Mucosa of rectum (tissue), 2 donors: ENCODE measurements around the gene UPF2.
"Not testable (repeated sequence)": the region's sequence is repeated elsewhere in the genome, so short reads cannot be mapped to it uniquely, and the experiment has no call there.

ENCODE experiments used
- H3K27ac ChIP-seq, 2 donors: one replicate each; pipeline ENCODE4 v1.7.0; 2013; ENCODE audit warnings: inconsistent platforms in 2 of 2, low read depth in 2 of 2, low read length in 2 of 2
- H3K27me3 ChIP-seq, 2 donors: one replicate each; pipeline ENCODE4 v1.7.0; 2013; ENCODE audit warnings: low read length in 2 of 2; ENCODE audit not compliant: control insufficient read depth in 2 of 2, insufficient read depth in 2 of 2
- H3K36me3 ChIP-seq, 2 donors: one replicate each; pipeline ENCODE4 v1.7.0; 2013; ENCODE audit warnings: low read length in 2 of 2; ENCODE audit not compliant: control insufficient read depth in 2 of 2, insufficient read depth in 2 of 2
- H3K4me1 ChIP-seq, 2 donors: one replicate each; pipeline ENCODE4 v1.7.0; 2013; ENCODE audit warnings: low read length in 2 of 2, mild to moderate bottlenecking in 1 of 2; ENCODE audit not compliant: control insufficient read depth in 2 of 2, insufficient read depth in 2 of 2
- H3K4me3 ChIP-seq, 2 donors: one replicate each; pipeline ENCODE4 v1.7.0; 2013; ENCODE audit warnings: low read length in 2 of 2
- H3K9ac ChIP-seq, 2 donors: one replicate each; pipeline ENCODE4 v1.7.0; 2013; ENCODE audit warnings: low read length in 2 of 2, low read depth in 1 of 2, mild to moderate bottlenecking in 1 of 2
- H3K9me3 ChIP-seq, 2 donors: one replicate each; pipeline ENCODE4 v1.7.0; 2013; ENCODE audit warnings: low read length in 2 of 2; ENCODE audit not compliant: control insufficient read depth in 2 of 2
- donor health status: healthy.
- donor health status: Normal muscosa, but diverticular disease.

UPF2 gene, protein sequence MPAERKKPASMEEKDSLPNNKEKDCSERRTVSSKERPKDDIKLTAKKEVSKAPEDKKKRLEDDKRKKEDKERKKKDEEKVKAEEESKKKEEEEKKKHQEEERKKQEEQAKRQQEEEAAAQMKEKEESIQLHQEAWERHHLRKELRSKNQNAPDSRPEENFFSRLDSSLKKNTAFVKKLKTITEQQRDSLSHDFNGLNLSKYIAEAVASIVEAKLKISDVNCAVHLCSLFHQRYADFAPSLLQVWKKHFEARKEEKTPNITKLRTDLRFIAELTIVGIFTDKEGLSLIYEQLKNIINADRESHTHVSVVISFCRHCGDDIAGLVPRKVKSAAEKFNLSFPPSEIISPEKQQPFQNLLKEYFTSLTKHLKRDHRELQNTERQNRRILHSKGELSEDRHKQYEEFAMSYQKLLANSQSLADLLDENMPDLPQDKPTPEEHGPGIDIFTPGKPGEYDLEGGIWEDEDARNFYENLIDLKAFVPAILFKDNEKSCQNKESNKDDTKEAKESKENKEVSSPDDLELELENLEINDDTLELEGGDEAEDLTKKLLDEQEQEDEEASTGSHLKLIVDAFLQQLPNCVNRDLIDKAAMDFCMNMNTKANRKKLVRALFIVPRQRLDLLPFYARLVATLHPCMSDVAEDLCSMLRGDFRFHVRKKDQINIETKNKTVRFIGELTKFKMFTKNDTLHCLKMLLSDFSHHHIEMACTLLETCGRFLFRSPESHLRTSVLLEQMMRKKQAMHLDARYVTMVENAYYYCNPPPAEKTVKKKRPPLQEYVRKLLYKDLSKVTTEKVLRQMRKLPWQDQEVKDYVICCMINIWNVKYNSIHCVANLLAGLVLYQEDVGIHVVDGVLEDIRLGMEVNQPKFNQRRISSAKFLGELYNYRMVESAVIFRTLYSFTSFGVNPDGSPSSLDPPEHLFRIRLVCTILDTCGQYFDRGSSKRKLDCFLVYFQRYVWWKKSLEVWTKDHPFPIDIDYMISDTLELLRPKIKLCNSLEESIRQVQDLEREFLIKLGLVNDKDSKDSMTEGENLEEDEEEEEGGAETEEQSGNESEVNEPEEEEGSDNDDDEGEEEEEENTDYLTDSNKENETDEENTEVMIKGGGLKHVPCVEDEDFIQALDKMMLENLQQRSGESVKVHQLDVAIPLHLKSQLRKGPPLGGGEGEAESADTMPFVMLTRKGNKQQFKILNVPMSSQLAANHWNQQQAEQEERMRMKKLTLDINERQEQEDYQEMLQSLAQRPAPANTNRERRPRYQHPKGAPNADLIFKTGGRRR

DNA sequence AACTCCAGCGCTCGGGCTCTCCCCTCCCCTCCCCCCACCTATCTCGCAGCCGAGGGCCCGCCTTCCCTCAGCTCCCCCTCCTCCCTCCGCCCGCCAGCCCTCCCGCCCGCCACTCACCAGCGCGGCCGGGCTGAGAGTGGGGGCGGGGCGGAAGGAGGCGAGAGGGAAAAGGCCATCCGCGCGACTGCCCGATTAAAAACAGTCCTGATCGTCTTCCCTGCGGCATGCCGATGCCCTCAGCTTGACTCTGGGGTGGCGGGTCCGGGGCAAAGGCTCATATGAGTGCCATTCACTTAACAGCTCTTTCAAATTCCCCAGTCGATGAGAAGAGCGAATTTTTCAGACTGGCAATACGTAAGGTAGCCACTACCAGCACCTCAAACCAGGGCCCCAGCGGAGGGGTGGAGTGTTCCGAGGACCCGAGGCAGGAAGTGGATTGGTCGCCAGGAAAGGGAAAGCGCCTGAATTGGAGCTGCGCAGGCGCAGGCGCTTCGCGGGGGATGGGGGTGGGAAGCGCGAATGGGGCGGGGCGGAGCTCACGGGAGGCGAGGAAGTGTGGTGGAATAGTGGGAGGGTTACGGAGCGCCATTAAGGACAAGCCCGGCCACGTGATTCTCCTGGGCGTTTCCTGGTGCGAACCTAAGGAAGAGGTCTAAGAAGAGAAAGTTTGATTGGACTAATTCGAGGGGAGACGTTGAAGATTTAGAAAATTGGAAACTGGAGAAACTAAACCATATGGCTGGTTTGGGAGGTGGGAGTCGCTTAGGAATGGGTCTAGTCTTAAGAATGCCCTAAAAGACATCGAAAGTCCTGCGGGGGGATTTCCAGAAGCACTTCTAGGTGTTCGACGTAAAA, at the start of gene UPF2:
Gene UPF2, minus strand, starts transcription at position 13 of the 855 bp plus-strand sequence. CDS start 7,386 bp downstream, outside the sequence.
- Histone ChIP-seq H3K27ac (peak within 1 kb of the TSS; percentile 93 to 98), H3K36me3 (no peaks in the 10 kb centered on the region), H3K4me3 (peak within 1 kb of the TSS; percentile 87 to 99), H3K27me3 (no peaks in the 10 kb centered on the region), H3K9me3 (no peaks in the 10 kb centered on the region), H3K9ac (peak within 1 kb of the TSS; percentile 88 to 96), H3K4me1 (peaks cover 8% of the 10 kb centered on the region in 2 donors)

DNA sequence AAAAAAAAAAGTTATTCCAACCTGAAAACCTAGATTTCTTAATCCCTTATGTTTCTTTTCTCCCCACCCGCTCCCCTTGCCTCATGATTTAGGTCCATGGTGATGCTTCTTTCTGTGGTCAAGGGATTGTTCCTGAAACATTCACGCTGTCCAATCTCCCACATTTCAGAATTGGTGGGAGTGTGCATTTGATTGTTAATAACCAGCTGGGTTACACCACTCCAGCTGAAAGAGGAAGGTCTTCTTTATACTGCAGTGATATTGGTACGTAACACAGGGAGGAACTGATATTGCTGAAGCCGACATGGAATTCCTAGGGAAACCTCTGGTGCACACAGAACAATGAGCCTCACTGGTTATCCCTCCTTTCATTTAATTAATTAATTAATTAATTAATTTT, 48.8 kb upstream of the UPF2 start:
- peaks cover 34 to 53% of the 10 kb centered on the region in 2 donors for H3K36me3 ChIP-seq
- H3K4me3 ChIP-seq: no peak overlapping the region
- no peak overlapping the region for H3K9ac ChIP-seq
- H3K27me3 ChIP-seq: no peaks in the 10 kb centered on the region
- no peak overlapping the region for H3K27ac ChIP-seq
- no peaks in the 10 kb centered on the region for H3K4me1 ChIP-seq
- H3K9me3 ChIP-seq: no peaks in the 10 kb centered on the region

DNA sequence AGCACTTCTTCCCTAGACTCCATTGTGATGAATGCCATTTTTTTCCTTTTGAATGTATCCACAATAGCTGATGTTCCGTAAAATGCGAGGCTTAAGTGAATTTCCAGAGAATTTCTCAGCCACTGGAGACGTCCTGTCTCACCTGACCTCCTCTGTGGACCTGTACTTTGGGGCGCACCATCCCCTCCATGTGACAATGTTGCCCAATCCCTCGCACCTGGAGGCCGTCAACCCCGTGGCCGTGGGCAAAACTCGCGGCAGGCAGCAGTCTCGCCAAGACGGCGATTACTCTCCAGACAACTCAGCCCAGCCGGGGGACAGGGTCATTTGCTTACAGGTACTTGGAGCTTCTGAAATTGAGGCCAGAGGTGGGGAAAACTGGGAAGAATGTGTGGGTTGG, 46.3 kb upstream of the UPF2 start:
- H3K9ac ChIP-seq: no peak overlapping the region
- H3K9me3 ChIP-seq: no peaks in the 10 kb centered on the region
- peaks cover 30 to 50% of the 10 kb centered on the region in 2 donors for H3K36me3 ChIP-seq

DNA sequence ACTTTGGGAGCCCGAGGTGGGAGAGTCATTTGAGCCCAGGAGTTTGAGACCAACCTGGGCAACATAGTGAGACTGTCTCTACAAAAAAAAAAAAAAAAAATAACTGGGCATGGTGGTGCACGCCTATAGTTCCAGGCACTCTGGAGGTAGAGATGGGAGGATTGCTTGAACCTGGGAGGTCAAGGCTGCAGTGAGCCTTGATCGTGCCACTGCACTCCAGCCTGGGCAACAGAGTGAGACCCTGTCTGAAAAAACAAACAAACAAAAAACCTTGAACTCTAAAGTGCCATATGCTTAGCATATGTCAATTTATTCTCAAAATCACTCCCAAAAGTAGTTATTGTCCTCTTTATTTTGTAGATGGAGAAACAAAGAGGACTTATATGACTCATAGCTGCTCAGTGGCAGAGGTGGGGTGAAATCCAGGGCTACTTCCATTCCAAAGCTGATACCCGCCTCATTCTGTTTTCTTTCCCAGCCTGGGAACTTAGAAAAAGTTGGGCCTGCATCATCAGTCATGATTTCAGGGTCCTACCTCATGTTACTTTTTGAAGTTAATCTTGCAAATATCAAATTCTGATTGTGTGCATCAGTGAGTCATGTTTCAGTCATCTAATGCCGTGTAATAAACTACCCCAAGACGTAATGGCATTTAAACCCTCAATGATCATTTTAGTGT, 39.4 kb upstream of the UPF2 start:
- Histone ChIP-seq H3K36me3 (peaks cover 7 to 15% of the 10 kb centered on the region in 2 donors), H3K27ac (no peak overlapping the region)

More for the DNA sequence above, 46.3 kb upstream of the UPF2 start:
- no peaks in the 10 kb centered on the region for H3K4me1 ChIP-seq
- no peak overlapping the region for H3K27ac ChIP-seq
- no peaks in the 10 kb centered on the region for H3K27me3 ChIP-seq
- H3K4me3 ChIP-seq: no peak overlapping the region

DNA sequence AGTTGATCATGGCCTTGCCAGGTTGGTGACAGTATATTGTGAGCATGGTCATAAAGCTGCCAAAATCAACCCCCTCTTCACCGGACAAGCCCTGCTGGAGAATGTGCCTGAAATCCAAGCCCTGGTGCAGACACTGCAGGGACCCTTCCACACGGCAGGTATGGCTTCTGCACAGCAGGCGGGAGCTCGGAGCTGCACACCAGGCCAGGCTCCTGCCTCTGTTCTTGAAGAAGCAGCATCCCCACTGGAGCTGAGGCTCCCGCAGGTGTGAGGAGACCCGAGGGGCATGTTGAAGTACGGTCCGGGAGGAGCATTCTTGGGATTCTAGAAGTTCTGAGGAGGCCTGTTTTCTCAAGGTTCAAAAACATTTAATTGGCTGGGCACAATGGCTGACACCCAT, 38.9 kb upstream of the UPF2 start:
- no peak overlapping the region for H3K4me3 ChIP-seq
- no peaks in the 10 kb centered on the region for H3K4me1 ChIP-seq
- no peak overlapping the region for H3K9ac ChIP-seq
- H3K27ac ChIP-seq: no peak overlapping the region
- no peaks in the 10 kb centered on the region for H3K9me3 ChIP-seq
- peaks cover 3 to 12% of the 10 kb centered on the region in 2 donors for H3K36me3 ChIP-seq
- H3K27me3 ChIP-seq: no peaks in the 10 kb centered on the region

More for the DNA sequence above, 39.4 kb upstream of the UPF2 start:
- H3K27me3 ChIP-seq: no peaks in the 10 kb centered on the region
- H3K9ac ChIP-seq: no peak overlapping the region
- no peaks in the 10 kb centered on the region for H3K9me3 ChIP-seq
- no peak overlapping the region for H3K4me3 ChIP-seq
- no peaks in the 10 kb centered on the region for H3K4me1 ChIP-seq

DNA sequence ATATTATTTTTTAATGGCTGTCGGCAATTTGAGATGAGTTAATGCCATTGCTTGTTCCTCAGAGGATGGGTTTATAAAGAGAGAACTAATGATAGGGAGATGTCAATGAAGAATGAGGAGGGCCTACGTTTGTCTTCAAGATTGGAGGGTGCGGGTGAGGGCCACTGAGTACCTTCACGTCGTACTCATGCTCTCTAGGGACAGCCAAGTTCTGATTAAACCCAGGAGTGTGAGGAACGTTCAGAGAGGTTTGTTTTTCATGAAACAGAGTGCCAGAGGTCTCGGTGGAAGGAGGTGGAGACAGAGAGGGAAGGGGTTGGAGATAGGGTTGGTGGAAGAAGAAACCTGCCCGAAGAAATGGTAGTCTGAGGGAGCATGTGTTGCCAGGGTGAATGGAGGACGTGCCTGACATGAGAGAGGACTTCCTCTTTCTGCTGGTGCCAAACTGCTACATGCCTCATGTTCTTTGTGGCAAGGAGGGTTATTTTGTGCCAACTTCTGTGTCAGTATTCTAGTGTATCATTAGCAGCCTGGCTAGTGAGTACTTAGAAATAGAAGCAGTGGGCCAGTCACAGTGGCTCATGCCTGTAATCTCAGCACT, 35.1 kb upstream of the UPF2 start:
- H3K27me3 ChIP-seq: no peaks in the 10 kb centered on the region
- H3K27ac ChIP-seq: no peak overlapping the region
- H3K4me3 ChIP-seq: no peak overlapping the region
- peaks cover 3 to 5% of the 10 kb centered on the region in 2 donors for H3K36me3 ChIP-seq
- no peaks in the 10 kb centered on the region for H3K4me1 ChIP-seq
- no peak overlapping the region for H3K9ac ChIP-seq
- no peaks in the 10 kb centered on the region for H3K9me3 ChIP-seq

DNA sequence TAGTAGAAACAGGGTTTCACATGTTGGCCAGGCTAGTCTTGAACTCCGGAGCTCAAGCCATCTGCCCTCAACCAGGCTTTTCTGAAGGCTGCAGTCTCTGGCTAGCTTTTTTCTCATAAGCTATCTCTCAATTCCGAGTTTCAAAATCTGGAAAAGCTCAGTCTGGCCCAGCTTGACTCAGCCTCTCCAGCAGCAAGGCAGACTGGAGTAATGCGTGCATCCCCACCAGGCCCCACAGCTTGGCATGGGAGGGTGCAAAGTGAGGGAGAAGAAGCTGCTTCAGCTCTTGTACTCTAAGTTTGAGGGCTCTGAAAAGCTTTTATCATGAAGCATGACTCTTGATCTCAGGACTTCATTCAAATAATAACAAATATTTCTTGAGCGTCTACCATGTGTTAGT, 30.9 kb upstream of the UPF2 start:
- no peak overlapping the region for H3K9ac ChIP-seq
- no peaks in the 10 kb centered on the region for H3K9me3 ChIP-seq
- H3K4me1 ChIP-seq: peaks cover 0 to 4% of the 10 kb centered on the region in 2 donors
- H3K27me3 ChIP-seq: no peaks in the 10 kb centered on the region
- no peak overlapping the region for H3K27ac ChIP-seq
- H3K4me3 ChIP-seq: no peak overlapping the region
- H3K36me3 ChIP-seq: no peaks in the 10 kb centered on the region

DNA sequence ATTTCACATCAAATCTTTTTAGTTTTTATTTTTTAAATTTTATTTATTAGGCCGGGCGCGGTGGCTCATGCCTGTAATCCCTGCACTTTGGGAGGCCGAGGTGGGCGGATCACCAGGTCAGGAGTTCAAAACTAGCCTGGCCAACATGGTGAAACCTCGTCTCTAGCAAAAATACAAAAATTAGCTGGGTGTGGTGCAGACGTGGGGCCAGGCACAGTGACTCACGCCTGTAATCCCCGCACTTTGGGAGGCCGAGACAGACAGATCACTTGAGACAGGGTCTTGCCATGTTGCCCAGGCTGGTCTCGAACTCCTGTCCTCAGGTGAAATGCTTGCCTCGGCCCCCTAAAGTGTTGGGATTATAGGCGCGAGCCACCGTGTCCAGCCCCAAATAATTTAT, 28.8 kb upstream of the UPF2 start:
- not testable (repeated sequence) for H3K9ac ChIP-seq, H3K4me3 ChIP-seq

More for the DNA sequence above, 28.8 kb upstream of the UPF2 start:
- H3K4me1 ChIP-seq, H3K27me3 ChIP-seq, H3K36me3 ChIP-seq, H3K27ac ChIP-seq, H3K9me3 ChIP-seq: not testable (repeated sequence)
